ENCODE measurements around the gene SLC44A3.

Gene SLC44A3, protein sequence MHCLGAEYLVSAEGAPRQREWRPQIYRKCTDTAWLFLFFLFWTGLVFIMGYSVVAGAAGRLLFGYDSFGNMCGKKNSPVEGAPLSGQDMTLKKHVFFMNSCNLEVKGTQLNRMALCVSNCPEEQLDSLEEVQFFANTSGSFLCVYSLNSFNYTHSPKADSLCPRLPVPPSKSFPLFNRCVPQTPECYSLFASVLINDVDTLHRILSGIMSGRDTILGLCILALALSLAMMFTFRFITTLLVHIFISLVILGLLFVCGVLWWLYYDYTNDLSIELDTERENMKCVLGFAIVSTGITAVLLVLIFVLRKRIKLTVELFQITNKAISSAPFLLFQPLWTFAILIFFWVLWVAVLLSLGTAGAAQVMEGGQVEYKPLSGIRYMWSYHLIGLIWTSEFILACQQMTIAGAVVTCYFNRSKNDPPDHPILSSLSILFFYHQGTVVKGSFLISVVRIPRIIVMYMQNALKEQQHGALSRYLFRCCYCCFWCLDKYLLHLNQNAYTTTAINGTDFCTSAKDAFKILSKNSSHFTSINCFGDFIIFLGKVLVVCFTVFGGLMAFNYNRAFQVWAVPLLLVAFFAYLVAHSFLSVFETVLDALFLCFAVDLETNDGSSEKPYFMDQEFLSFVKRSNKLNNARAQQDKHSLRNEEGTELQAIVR

DNA sequence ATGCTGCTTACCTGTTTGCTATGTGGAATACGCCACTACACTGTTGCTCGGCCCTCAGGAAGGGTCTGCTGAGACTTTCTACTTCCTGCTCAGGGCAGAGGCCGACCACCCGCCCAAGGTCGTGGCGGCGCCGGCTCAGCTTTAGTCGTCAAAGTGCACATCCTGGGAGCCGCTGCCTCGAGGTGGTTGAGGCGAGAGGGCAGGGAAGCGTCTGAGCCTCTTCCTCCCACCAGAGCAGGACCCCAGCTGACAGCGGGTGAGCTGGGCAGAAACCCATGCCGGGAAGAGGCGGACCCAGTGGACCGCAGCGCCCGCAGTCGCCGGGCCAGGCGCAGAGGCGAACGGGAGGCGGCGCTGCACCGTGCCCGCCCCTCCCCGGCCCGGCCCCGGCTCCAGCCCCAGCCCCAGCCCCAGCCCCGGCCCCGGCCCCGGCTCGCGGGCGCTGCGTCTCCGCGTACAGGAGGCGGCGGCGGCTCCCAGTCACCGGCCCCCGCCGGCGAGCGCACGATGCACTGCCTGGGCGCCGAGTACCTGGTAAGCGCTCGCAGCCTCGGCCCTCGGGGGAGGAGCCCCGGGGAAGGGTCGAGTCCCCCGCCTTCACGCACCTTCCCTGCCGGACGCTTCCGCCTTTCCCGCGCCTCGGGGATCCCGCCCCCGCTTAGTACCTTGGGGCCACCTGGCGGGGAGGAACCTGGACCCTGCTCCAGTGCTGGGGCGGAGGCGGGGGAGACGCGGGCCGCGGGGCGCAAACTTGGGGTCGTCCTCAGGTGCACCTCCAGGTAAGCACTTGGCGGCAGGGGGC lies at the start of gene SLC44A3:
SLC44A3 (plus strand) TSS at position 413 of the 802 bp plus-strand sequence; CDS start at position 508, 95 bp downstream.
- DNase-seq (ENCODE audit: low spot score) = no peak

- no peak for DNase-seq (ENCODE audit: low spot score)
These were observed 47.9 kb upstream of the SLC44A3 start for GRCh38 chr1:94772230-94772641.

- no peak for DNase-seq (ENCODE audit: low spot score)
These were observed 47.3 kb upstream of the SLC44A3 start for GRCh38 chr1:94772845-94773244.

GRCh38 chr1:94773296-94773809 lies 46.8 kb upstream of the SLC44A3 start:
- DNase-seq (ENCODE audit: low spot score) = no peak

DNA sequence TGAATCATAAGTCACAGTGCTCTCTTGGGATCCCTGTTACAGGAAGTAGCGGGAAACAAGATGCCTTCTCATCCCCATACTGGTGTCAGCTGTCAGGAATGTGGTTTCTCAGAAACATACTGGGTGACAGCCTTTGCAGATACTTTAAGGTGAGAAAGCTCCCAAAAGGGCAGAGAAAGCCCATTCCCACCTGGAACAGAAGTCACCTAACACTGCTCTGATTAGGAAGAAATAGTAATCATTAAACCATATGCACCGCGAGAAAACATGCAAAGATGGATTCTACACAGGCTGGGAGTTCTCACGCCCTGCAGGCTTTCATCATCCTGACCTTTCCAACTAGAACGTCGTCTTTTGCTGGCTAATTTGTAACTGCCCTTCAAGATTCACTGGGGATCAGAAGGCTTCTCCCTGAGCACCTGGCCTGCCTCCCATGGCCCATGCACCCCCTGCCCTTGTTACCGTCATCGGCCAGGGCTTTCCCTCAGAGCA lies 46.2 kb upstream of the SLC44A3 start:
- no peak for DNase-seq (ENCODE audit: low spot score)

GRCh38 chr1:94776474-94776873 lies 43.7 kb upstream of the SLC44A3 start:
- no peak for DNase-seq (ENCODE audit: low spot score)

- DNase-seq (ENCODE audit: low spot score) = no peak
These were observed 42.9 kb upstream of the SLC44A3 start for GRCh38 chr1:94777281-94777680.

DNA sequence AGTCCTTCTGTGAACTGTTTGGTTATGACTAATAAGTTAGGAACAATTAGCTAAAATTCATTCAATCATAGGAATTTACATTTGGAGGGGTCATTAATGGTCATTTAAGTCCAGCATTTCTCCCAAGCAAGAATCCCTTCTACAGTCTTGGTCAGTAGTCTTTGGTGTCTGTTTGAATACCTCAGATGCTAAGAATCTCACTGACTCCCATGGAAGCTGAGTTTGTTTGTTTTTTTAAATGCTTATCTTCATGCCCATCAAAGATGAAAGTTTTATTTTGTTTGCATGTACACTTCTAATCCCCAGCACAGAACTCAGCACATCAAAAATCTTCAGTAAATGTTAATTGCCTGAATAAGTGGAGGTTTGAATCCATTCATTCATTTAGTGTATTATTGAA lies 41.3 kb upstream of the SLC44A3 start:
- no peak for DNase-seq (ENCODE audit: low spot score)

- no peak for DNase-seq (ENCODE audit: low spot score)
These were observed 36.6 kb upstream of the SLC44A3 start for GRCh38 chr1:94783342-94784189.

GRCh38 chr1:94784190-94784515 lies 36.0 kb upstream of the SLC44A3 start:
- no peak for DNase-seq (ENCODE audit: low spot score)

DNA sequence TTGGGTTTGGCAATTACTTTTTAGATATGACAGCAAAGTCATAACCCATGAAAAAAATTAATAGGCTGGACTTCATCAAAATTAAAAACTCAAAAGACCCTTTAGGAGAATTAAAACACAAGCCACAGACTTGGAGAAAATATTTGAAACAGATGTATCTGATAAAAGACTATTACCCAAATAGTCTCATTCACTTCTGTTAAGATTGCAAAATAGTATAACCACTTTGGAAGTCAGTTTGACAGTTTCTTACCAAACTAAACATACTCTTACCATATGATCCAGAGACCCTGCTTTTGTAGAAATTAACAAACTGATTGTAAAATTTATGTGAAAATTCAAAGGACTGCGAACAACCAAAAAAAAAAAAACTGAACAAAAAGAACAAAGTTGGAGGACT lies 32.5 kb upstream of the SLC44A3 start:
- DNase-seq (ENCODE audit: low spot score) = no peak

DNA sequence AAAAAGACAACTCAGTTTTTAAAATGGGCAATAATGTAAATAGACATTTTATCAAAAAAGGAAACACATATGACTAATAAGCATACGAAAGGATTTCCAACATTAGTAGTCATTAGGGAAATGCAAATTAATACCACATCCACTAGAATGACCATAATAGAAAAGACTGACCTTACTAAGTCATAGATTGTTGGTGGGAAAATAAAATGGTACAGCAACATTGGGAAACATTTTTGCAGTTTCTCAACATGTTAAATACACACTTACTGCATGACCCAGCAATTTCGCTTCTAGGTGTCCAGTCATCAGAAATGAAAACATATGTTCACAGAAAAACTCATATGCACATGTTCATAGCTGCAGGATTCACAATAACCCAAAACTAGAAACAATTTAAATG lies 29.9 kb upstream of the SLC44A3 start:
- no peak for DNase-seq (ENCODE audit: low spot score)

DNA sequence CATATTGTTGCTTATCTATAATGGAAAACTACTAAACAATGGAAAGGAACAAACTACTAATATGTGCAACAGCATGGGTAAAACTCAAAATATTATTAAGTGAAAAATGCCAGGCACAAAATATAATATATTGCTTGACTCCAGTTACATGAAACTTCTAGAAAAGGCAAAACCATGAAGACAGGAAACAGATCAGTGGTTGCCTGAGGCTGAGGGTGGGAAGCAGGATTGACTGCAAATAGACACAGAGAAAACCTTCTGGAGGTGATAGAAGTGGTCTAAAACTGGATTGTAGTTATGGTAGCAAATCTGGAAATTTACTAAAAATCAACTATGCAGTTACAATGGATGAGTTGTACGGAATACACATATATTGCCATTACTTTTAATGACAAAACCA lies 29.5 kb upstream of the SLC44A3 start:
- no peak for DNase-seq (ENCODE audit: low spot score)

GRCh38 chr1:94792473-94793295 lies 27.5 kb upstream of the SLC44A3 start:
- DNase-seq (ENCODE audit: low spot score) = peak; percentile 46

GRCh38 chr1:94793296-94793656 lies 26.9 kb upstream of the SLC44A3 start:
- DNase-seq (ENCODE audit: low spot score) = no peak

GRCh38 chr1:94795434-94795833 lies 24.7 kb upstream of the SLC44A3 start:
- DNase-seq (ENCODE audit: low spot score) = peak; percentile 20

GRCh38 chr1:94796266-94796665 lies 23.9 kb upstream of the SLC44A3 start:
- no peak for DNase-seq (ENCODE audit: low spot score)

DNA sequence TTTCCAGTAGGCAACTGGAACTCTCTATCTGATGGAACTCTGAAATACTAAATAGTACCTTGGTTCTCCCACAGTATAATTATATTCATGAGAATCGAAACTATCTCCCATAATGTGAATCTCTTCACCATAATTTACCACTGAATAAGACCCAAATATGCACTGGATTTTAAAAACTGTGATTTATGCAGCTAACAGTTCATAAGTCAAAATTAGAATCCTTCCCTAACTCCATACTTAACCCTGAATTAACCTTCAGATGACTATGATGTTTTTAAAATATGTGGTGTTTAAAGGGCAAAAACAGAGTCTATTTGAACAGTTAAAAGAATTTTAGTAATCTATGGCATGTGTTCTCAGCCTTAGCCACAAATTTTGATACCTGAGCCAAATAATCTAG lies 22.9 kb upstream of the SLC44A3 start:
- no peak for DNase-seq (ENCODE audit: low spot score)

GRCh38 chr1:94798054-94798453 lies 22.1 kb upstream of the SLC44A3 start:
- no peak for DNase-seq (ENCODE audit: low spot score)

DNA sequence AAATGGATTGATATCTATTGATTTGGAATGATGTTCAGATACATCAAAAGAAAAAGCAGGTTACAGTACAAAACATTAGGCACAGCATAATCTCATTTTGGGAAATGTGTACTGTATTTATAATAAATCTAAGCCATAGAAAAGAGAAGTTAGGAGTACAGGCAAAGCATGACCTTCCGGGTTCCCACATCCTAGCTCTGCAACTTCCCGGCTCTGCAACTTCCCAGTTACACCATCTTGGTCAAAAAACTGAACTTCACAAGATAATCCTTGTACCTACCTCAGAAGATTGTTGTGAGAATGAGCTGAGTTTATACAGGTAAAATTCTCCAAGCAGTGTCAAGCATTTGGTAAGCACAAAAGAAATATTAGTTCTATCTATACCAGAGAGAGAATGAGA lies 21.7 kb upstream of the SLC44A3 start:
- DNase-seq (ENCODE audit: low spot score) = no peak

DNA sequence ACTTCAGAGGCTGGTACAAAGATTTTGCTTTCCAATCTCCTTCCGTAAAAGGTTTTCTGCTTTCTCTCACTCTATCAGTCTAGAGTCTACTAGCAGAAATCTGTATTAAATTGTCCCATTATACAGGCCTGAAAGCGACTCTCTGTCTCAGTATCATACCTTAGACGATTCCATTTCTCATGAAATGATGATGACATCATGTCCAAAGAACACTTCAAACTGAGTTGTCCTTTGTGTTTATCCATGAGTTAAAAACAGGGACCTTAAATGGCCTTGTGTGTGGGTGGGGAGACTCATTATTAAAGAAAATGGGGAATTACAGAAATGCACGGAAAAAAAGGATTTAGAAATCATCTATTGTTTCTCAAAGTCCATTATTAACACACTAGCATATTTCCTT lies 21.0 kb upstream of the SLC44A3 start:
- DNase-seq (ENCODE audit: low spot score) = no peak

Data from germinal center (tissue), 1 donor.